Measurements from ENCODE around the gene ZNF280A.
"Not testable (repeated sequence)": the region's sequence is repeated elsewhere in the genome, so short reads cannot be mapped to it uniquely, and the experiment has no call there.

ZNF280A gene

DNA sequence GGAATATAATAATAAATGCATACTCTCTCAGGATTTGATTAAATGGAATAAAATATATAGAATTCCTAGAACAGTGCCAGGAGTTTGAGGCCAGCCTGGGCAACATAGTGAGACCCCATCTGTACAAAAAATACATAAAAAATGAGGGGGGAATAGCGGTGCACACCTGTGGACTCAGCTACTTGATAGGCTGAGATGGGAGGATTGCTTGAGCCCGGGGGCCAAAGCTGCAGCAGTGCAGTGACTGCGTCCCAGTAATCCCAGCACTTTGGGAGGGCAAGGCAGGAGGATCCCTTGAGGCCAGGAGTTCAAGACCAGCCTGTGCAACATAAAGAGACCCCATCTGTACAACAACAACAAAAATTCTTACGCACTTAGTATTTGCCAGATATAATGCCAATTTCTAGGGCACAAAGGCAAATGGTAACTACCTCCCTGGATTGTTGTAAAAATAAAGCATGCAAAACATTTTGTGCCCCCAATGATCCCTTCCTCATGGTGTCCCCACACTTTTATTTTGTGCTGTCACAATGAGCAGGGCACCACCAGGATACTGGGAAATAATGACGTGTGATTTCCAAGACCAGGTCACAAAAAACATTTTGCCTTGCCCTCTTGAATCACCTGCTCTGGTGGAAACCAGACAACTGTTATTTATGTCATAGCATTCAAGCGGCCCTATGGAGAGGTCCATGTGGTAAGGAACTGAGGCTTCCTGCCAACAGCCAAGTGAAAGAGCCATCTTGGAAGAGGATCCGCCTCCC lies 18.3 kb upstream of the ZNF280A start:
- DNase-seq: no peak

DNA sequence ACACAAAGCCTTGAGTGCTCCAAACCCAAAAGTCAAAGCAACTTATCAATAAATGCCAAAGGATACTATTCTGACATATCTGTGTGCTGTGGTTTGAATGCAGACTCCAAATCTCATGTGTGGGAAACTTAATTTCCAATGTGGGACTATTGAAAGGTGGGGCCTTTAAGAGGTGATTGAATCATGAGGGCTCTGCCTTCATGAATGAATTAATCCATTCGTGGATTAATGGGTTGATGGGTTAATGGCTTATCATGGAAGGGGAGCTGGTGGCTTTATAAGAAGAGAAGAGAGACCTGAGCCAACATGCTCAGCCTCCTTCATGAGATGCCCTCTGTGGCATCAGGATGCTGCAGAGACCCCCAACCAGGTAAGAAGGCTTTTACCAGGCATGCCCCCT lies 16.8 kb upstream of the ZNF280A start:
- DNase-seq: no peak

DNA sequence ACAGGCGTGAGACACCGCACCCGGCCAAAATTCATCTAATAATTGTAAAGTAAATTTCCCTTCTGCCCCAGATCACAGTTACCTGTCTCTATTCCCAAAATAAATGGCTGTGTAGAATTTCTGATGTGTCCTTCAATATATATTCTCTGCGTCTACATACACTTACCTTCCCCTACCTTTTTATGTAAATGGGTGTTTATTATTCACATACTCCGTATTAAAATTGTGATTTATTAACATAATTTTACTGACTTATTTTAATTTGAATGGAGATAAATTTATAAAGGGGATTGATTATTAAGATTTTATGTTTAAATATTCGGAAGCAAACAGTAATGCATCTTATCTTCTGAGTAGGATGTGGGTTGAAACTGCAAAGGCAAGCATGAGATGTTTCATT lies 16.4 kb upstream of the ZNF280A start:
- no peak for DNase-seq

DNA sequence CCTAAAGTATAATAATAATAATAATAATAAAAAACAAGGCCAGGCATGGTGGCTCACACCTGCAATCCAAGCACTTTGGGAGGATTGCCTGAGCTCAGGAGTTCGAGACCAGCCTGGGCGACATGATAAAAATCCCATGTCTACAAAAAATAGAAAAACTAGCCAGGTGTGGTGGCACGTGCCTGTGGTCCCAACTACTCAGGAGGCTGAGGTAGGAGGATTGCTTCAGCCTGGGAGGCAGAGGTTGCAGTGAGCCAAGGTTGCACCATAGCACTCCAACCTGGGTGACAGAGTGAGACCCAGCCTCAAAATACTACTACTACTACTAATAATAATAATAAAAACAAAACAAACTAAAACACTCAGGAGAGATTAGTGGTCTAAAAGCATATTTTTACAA lies 15.6 kb upstream of the ZNF280A start:
- no peak for DNase-seq

DNA sequence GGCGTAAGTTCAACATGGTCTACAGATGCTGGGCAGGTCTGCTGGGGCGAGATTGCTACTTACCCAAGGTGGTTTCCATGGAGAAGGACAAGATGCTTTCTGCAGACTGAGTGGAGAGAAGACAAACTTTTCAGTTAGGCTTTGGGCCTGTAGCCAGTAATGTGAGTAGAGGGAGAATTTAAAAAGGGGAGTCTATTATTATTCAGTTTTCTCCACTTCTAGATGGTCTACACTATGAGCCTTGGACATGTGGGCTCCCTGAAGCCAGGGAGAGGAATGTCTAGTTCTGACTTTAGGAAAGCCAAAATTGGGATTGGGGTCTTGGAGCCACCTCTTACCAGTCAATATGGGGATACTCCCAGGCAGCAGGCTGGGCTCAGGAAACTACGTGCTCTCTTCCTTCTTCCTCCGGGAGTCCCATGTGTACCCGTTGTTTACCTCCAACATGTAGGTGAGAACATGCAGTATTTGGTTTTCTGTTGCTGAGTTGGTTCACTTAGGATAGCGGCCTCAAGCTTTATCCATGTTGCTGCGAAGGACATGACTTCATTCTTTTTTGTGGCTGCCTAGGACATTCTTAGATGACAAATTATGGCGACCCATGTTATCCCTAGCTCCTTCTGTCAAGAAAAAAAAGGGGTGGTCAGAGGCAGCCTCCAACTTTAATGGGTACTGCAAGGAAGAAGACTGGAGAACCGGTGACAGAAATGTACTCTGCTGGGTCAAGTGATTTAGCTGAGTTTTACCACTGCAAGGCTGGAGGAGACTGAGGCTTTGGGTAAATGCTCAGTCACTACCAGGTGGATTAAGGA lies 14.7 kb upstream of the ZNF280A start:
- DNase-seq: no peak

DNA sequence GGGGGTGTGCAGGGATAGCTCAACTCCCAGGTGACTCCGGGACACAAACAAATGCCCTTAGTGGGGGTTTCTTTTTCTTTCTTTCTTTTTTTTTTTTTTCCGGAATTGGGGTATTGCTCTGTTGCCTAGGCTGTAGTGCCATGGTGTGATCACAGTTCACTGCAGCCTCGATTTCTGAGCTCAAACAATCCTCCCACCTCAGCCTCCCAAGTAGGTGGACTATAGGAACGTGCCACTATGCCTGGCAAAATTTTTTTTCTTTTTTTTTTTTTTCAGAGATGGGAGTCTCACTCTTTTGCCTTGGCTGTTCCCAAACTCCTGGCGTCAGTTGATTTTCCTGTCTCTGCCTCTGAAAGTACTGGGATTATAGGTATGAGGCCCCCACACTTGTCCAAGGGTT lies 13.8 kb upstream of the ZNF280A start:
- DNase-seq: no peak

DNA sequence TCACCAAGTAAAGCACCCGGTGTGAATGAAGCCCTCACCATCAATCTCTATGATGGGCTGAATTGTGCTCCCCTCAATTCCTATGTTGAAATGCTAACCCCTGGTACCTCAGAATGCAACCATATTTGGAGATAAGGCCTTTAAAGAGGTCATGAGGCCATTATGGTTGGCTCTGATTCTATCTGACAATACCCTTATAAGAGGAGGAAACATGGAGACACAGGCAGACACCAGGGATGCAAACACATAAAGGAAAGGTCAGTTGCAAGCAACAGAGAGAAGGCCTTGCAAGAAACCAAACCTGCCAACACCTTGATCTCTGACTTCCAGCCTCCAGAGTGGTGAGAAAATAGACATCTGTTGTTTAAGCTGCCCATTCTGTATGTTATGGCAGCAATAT lies 13.3 kb upstream of the ZNF280A start:
- DNase-seq: no peak

DNA sequence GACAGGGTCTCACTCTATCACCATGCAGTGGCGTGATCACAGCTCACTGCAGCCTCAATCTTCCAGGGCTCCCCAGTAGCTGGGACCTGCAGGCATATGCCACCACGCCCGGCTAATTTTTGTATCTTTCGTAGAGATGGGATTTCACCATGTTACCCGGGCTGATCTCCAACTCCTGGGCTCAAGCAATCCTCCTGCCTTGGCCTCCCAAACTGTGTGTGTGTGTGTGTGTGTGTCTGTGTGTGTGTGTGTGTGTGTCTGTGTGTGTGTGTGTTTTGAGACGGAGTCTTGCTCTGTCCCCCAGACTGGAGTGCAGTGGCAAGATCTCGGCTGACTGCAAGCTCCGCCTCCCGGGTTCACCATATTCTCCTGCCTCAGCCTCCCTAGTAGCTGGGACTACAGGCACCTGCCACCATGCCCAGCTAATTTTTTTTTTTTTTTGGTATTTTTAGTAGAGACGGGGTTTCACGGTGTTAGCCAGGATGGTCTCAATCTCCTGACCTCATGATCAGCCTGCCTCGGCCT lies 12.5 kb upstream of the ZNF280A start:
- not testable (repeated sequence) for DNase-seq

DNA sequence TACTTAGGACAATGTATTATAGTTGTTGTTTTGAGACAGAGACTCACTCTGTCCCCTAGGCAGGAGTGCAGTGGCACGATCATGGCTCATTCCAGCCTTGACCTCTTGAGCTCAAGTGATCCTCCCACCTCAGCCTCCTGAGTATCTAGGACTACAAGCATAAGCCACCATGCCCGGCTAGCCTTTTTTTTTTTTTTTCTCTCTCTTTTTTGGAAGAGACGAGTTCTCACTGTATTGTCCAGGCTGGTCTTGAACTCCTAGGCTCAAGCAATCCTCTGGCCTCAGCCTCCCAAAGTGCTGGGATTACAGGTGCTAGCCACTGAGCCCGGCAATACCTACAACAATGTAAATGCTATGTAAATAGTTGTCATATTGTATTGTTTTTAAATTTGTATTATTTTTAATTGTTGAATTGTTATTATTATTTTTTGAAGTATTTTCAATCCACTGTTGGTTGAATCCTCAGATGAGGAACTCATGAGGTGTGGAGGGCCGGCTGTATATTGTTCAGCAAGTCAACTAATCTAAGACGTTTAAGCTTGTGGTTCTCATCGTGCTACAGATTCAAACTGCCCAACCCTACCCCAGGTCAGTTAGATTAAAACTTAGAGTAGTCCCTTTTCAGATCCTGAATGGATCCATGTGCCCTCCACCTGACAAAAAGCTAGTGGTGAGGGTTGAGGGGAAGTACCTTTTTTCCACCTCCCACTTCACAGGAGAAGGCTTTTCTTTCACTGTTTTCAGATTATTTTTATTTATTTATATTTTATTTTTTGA lies 11.9 kb upstream of the ZNF280A start:
- DNase-seq: no peak

DNA sequence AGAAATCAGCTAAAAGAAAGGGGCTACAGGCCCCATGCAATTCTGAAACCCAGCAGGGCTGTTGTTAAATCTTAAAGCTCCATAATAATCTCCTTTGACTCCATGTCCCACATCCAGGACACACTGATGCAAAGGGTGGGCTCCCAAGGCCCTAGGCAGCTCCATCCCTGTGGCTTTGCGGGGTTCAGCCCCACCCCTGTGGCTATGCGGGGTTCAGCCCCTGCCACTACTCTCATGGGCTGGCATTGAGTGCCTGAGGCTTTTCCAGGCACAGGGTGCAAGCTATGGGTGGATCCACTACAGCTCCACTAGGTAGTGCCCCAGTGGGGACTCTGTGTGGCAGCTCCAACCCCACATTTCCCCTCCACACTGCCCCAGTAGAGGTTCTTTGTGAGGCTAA lies 8.7 kb upstream of the ZNF280A start:
- DNase-seq: no peak

DNA sequence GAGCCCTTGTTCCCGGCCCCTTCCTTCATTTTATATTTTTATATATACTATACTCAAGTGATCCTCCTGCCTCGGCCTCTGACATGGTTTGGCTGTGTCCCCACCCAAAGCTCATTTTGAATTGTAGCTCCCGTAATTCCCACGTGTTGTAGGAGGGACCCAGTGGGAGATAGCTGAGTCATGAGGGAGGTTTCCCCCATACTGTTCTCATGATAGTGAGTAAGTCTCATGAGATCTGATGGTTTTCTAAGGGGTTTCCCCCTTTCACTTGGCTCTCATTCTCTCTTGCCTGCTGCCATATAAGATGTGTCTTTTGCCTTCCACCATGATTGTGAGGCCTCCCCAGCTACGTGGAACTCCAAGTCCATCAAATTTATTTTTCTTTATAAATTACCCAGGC lies 7.2 kb upstream of the ZNF280A start:
- no peak for DNase-seq

DNA sequence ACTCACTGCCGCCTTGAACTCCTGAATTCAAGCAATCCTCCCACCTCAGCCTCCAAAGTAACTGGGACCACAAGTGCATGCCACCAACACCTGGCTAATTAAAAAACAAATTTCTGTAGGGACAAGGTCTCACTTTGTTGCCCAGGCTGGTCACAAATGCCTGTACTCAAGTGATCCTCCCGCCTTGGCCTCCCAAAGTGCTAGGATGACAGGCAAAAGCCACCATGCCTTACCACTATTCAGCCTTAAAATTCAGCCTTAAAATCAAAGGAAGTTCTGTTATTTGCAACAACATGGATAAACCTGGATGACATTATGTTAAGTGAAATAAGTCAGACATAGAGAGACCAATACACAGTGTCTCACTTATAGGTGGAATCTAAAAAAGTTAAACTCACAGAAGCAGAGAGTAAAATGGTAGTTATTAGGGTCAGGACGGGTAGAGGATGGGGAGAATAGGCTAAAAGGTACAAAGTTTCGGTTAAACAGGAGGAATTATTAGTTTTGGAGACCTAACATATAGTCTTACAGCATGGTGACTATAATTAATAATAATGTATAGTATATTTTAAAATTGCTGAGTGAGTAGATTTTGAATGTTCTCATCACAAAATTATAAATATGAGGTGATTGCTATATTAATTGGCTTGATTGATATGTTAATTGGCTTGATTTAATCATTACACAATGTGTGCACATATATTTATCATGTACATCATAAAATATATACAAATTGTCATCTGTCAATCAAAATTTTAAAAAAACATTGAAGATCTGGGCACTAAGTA lies 6.2 kb upstream of the ZNF280A start:
- DNase-seq: no peak

DNA sequence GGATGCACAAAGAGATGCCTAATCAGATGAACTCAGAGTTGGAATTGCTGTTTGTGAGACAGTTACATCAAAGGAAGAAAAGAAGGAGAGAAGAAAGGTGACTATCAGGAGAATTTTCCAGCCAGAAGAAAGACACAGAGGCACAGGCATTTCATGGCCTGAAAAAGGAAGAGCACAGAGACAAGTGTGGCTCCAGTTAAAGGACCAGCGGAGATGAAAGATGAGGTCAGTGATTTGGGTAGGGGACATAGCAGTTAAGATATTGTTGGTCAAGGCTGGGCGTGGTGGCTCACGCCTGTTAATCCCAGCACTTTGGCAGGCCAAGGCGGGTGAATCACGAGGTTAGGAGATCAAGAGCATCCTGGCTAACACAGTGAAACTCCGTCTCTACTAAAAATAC lies 3.4 kb upstream of the ZNF280A start:
- DNase-seq: no peak

DNA sequence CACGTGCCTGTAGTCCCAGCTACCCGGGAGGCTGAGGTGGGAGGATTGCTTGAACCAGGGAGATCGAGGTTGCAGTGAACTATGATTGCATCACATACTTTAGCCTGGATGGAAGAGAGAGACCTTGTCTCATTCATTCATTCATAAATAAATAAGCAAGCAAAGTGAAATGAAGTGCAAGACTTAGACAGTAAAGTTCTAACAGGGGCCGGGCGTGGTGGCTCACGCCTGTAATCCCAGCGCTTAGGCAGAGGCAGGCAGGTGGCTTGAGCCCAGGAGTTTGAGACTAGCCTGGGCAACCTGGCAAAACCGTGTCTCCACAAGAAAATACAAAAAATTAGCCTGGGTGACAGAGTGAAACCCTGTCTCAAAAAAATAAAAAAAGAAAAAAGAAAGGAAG lies 1.6 kb upstream of the ZNF280A start:
- no peak for DNase-seq

DNA sequence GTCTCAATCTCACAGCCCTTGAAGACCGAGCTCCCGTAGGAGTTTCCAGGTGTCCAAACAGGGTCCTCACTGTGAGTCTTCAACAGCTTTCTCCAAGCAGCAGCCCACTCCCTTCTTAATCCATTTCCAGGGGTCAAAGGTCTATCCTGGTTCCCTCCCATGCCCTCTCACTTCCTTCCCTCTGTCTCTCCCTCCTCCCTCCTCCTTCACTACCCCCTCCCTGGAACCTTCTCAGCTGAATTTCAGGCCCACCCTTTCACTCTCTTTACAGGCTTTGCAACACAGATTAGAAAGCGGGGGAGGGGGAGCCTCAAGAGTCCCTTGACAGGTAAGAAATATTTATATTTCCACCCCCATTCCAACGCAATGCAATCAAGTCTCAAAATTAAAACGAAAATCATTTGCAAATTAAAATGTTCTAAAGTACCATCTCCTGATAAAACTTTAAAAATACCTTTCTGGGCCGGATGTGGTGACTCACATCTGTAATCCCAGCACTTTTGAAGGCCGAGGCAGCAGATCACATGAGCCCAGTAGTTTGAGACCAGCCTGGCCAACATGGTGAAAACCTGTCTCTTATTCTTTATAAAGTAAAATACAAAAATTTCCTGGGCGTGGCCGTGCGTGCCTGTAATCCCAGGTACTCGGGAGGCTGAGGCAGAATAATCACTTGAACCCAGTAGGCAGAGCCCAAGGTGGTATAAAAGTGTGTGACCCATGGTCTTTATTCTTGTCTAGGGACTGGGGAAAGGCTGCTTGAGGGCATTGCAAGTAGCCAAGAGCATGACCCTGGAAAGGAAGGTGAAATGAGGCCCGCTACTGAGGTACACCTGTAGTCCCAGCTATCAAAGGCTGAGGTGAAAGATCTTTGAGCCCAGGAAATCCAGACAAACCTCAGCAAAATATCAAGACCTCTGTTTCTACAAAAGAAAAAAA lies 865 bp upstream of the ZNF280A start:
- no peak for DNase-seq

DNA sequence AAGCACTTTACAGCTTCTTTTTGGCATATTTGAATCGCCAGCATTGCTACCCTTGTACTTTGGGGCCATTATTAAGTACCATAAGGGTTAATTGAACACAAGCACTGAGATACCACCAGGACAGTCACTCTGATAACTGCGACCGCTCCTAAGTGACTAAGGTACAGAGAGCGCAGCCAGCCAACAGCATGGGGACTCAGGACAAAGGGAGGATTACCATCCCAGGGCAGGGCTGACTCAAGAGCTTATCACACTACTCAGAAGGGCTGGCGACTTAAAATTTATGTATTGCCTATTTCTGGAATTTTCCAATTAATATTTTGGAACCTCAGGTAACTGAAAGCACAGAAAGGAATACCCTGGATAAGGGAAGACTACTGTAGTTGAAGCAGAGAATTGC lies 479 bp downstream of the ZNF280A start:
- DNase-seq: no peak

DNA sequence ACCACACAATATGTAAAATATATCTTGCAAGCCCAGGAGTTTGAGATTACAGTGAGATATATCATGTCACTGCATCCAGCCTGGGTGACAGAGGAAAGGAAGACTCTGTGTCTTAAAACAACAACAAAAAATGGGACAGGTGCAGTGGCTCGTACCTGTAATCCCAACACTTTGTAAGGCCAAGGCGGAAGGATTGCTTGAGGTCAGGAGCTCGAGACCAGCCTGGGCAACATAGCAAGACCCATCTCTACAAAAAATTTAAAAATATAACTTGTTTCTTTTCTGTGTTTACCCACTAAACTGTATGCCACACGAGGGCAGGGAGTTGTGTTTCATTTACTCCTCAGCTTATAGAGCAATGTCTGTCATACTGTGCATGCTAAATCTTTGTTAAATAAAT lies 3.1 kb downstream of the ZNF280A start:
- DNase-seq: no peak

DNA sequence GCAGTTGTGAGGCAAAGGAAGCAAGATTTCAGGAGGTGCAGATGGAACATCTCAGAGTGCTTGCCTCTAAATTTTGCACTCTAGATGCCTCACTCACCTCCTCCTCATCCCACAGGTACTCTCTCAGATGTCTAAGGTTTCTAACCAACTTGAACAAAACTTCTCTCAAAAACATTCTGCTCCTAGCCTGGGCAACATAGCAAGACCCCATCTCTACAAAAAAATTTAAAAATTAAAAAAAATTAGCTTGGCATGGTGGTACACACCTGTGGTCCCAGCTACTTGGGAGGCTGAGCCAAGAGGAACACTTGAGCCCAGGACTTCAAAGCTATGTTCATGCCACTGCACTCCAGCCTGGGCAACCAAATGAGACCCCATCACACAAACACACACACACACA lies 4.2 kb downstream of the ZNF280A start:
- DNase-seq: no peak

DNA sequence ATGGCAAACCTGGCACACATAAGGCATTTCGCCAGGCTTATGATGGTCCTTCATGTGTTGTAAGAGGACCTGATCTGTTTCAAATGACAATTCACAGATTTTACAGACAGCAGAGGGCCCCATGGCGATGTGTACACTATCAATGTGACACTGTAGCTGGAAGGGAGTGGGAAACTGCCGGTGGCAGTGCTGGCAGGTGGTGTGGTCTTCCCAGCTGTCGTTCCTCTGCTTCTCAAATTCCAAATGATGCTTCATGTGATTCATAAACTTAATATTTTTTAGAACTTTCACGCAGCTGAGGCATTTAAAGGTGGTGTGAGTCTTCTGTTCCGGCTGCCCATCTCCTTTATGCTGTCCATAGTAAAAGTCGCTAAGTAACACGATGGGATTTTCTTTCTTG lies 5.6 kb downstream of the ZNF280A start:
- DNase-seq: not testable (repeated sequence)

DNA sequence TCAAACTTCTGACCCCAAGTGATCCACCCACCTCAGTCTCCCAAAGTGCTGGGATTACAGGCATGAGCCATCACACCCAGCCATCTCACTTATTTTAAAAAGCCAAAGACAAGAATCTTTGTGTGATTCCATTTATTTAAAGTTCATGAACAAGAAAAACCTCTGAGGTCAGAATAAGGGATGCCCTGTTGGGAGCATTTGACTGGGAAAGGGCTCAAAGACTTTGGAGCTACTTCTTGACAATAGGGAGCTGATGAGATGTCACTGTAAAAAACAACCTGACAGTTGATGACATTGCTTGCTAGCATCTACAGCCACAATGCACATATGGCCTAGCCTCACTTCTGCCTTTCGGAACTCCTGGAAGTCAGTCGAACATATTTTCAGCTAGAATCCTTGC lies 6.5 kb downstream of the ZNF280A start:
- DNase-seq: no peak

DNA sequence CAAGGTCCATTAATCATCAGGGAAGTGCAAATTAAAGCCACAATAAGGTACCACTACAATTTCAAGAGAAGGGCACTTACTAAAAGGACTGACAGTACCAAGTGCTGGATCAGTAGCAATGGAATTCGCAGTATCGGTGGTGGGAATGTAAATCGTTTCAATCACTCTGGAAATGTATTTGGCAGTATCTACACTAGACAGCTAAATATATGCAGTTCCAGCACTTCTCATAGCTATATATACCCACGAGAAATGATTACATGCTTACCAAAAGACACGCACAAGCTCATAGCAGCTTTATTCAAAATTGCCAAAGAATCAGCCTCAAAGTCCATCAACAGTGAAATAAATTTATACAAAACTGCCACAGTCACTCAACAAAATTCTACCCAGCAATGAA lies 7.1 kb downstream of the ZNF280A start:
- DNase-seq: no peak

DNA sequence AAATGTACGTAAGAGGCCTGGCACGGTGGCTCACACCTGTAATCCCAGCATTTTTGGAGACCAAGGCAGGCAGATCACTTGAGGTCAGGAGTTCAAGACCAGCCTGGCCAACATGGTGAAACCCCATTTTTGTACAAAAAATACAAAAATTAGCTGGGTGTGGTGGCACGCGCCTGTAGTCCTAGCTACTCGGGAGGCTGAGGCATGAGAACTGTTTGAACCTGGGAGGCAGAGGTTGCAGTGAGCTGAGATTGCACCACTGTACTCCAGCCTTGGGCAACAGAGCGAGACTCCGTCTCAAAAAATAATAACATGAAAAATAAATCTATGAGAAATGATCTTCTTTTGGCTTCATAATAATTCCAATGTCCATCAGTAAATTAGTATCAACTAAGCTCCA lies 9.2 kb downstream of the ZNF280A start:
- DNase-seq: not testable (repeated sequence)

All from NCI-H1048 (cell line).